ENCODE results near the gene FZD10. TPM values are rescaled to one million over a fixed set of nuclear protein-coding genes. Genes with fewer than 3 reads are reported as not detected.

The FZD10 gene
- total RNA-seq, 1 experiment from 2014 or later, result not detected

GRCh38 chr12:130163461-130164215 is 1.4 kb downstream of the FZD10 start:
- Histone ChIP-seq H2AFZ (ENCODE audit: low read depth, low read length, poor library complexity, severe bottlenecking) (no peak overlapping the region), H4K20me1 (ENCODE audit: insufficient read depth) (no peaks in the 10 kb centered on the region), H3K9me3 (ENCODE audit: control insufficient read depth in 1 of 2, insufficient read depth in 1 of 2, low read depth in 1 of 2, low read length in 2 of 2) (peaks cover 0 to 4% of the 10 kb centered on the region in 2 experiments; a peak in 2 of 4 replicates), H3K27ac (ENCODE audit: low read depth, low read length) (no peak overlapping the region), H3K36me3 (ENCODE audit: control insufficient read depth in 1 of 2, insufficient read depth in 2 of 2, low read length in 2 of 2) (no peaks in the 10 kb centered on the region), H3K9me2 (ENCODE audit: insufficient read depth) (no peaks in the 10 kb centered on the region), H3K27me3 (ENCODE audit: insufficient read depth, low read length) (no peaks in the 10 kb centered on the region), H3K4me2 (ENCODE audit: low read length) (no peak overlapping the region), H3K79me2 (ENCODE audit: insufficient read depth, low read length) (no peaks in the 10 kb centered on the region), H3K9ac (ENCODE audit: low read length) (no peak overlapping the region), H3K4me3 (replicated peaks in 1 of 2; ENCODE audit: low read depth in 1 of 2, low read length in 2 of 2) (no peak overlapping the region), H3K4me1 (ENCODE audit: control insufficient read depth in 1 of 2, insufficient read depth in 2 of 2, low read length in 2 of 2) (no peaks in the 10 kb centered on the region)
- ATAC-seq (no peak), DNase-seq (ENCODE audit: low read depth, low spot score) (no peak)
- intact Hi-C loops (cut with micrococcal nuclease), result no loop called here
- RAD21 ChIA-PET (ENCODE audit: low non-redundant PET in 1 of 2, low total read pairs in 2 of 2, uncharacterized antibody in 2 of 2, unreplicated experiment in 2 of 2), result no interaction called here
- POLR2A ChIA-PET, result no interaction called here
- CTCF ChIA-PET, result no interaction called here
- no TSS peak for BruUV-seq (replicated peaks)
- TF ChIP-seq FOSL1 (IDR thresholded peaks at IDR 0.05; ENCODE audit: low read depth), result no peak
- TF ChIP-seq EZH2 (IDR thresholded peaks at IDR 0.05), result no peak
- no peak for TF ChIP-seq REST (IDR thresholded peaks at IDR 0.05; ENCODE audit: low read depth)
- no peak for TF ChIP-seq TCF7L2 (IDR thresholded peaks at IDR 0.05; ENCODE audit: borderline replicate concordance, extremely low read depth, insufficient read depth, insufficient read length)
- no peak for TF ChIP-seq SRF (IDR thresholded peaks at IDR 0.05; ENCODE audit: low read depth)
- no peak for TF ChIP-seq ZBTB33 (IDR thresholded peaks at IDR 0.05; ENCODE audit: extremely low read depth, insufficient replicate concordance, low read length)
- no peak for TF ChIP-seq SIN3A (IDR thresholded peaks at IDR 0.05; ENCODE audit: low read depth)
- TF ChIP-seq JUND (IDR thresholded peaks at IDR 0.05), result no peak
- TF ChIP-seq SP1 (IDR thresholded peaks at IDR 0.05; ENCODE audit: low read depth), result no peak
- TF ChIP-seq YY1 (IDR thresholded peaks at IDR 0.05; ENCODE audit: extremely low read depth, insufficient replicate concordance, low read depth, low read length), result no peak
- TF ChIP-seq CBX3 (IDR thresholded peaks at IDR 0.05; ENCODE audit: low read depth), result no peak
- TF ChIP-seq CEBPB (IDR thresholded peaks at IDR 0.05; ENCODE audit: low read depth), result no peak
- no peak for TF ChIP-seq POLR2A (IDR thresholded peaks at IDR 0.05; ENCODE audit: borderline replicate concordance, extremely low read depth, insufficient read depth, insufficient read length)
- TF ChIP-seq POLR2AphosphoS5 (IDR thresholded peaks at IDR 0.05; ENCODE audit: low read depth, low read length), result no peak
- TF ChIP-seq CTCF (IDR thresholded peaks at IDR 0.05 in 2 of 3, conservative IDR thresholded peaks at IDR 0.05 in 1 of 3; ENCODE audit: borderline replicate concordance in 1 of 3, insufficient read depth in 1 of 3, low read depth in 2 of 3, low read length in 2 of 3), result no peak
- TF ChIP-seq EZH2phosphoT487 (IDR thresholded peaks at IDR 0.05; ENCODE audit: borderline replicate concordance), result no peak
- TF ChIP-seq, protein P1, sequence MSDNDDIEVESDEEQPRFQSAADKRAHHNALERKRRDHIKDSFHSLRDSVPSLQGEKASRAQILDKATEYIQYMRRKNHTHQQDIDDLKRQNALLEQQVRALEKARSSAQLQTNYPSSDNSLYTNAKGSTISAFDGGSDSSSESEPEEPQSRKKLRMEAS (IDR thresholded peaks at IDR 0.05), result no peak
- no peak for TF ChIP-seq ZFX (IDR thresholded peaks at IDR 0.05)

Measured in HCT116 (cell line).